ENCODE results near the gene IGFBP2.

Gene IGFBP2

DNA sequence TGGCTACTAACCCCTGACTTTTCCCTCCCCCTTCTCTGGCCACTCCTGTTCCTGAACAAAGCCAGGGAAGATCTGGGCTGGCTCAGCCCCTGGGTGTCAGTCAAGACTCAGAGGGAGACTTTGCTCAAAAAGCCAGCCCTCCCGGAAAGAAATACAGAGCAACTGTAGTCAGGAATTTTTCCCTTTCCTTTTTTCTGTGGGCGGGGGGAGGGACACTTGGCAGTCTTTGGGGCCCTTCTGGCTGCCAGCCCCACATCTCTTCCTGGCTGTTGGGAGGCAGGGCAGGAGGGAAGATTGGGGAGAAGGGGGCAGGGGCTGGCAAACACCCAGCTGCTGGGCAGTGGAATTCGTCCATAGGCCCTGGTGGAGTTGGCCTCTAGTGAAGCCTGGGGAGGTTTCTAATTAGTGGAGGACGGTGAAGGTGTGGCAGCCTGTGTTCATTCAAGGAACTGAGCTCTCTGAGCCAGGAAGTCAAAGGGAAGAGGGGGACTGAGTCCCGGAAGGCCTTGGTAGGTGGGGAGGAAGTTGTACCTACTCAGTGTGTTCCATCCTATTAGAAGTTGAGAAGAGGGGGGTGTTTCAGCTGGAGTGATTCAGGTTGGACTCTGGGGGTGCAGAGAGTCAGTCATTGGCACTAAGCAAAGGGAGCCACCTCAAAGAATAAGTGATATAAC is 10.9 kb downstream of the IGFBP2 start:
- DNase-seq: peak; percentile 37

GRCh38 chr2:216644842-216645635 is 11.8 kb downstream of the IGFBP2 start:
- no peak for DNase-seq

GRCh38 chr2:216645636-216645950 is 12.4 kb downstream of the IGFBP2 start:
- DNase-seq: no peak

- DNase-seq: no peak
Measured at GRCh38 chr2:216646116-216646515, 12.9 kb downstream of the IGFBP2 start.

- DNase-seq: no peak
Measured at GRCh38 chr2:216648105-216648504, 14.9 kb downstream of the IGFBP2 start.

- no peak for DNase-seq
Measured at GRCh38 chr2:216649574-216649973, 16.4 kb downstream of the IGFBP2 start.

GRCh38 chr2:216650626-216651257 is 17.5 kb downstream of the IGFBP2 start:
- no peak for DNase-seq

GRCh38 chr2:216651351-216651881 is 18.2 kb downstream of the IGFBP2 start:
- DNase-seq: peak; percentile 70

DNA sequence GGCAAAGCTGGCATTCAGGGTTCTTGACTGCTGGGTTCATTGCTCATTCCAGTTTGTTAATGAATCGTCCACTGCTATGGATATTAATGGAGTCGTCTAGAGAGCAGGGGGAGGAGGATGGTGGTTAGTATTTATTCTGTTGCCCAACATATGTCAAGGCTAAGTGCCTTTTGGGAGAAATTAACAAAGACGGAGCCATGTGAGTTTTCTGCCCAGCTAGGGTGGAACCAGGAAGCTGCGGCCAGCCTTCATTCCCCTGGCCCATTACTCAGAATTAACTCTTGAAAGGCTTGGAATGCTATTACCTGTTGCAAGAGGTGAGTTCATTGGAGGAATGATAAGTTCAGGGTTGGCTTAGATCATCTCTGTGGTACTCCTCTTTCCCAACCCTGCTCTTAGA is 19.3 kb downstream of the IGFBP2 start:
- no peak for DNase-seq

DNA sequence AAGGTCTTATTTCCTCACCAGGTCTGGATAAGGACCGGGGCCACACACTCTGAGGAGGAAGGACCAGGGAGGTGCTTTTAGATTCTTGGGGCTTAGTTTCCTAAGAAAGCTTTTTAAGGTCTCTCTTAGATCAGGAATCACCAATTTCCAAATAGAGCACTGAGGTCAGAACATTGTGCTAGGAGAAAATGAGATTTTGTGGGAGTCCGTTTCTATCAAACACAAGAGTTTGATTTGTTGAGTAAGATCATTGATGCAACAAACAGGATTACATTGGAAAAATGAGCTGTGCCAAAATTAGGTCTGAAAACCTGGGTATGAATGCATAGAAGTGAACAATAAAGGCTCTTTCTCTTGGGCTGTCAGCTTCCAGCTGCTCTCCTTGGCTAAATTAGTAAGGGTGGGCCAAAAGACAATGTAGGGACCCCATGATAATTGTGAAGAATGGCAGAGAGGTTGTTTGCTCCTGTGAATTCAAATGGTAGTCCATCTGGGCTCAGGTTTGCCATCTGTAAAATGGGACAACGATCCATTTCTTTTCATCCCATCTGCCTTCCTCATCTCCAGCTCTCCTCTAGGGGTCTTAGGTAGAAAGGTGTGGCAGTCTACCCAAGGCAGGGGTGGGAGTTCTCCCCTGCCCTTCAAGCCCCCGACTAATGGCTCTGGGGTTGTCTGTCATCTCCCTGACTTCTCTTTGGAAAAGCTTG is 20.0 kb downstream of the IGFBP2 start:
- DNase-seq: no peak

- DNase-seq: no peak
Measured at GRCh38 chr2:216653931-216654365, 20.7 kb downstream of the IGFBP2 start.

GRCh38 chr2:216654528-216655052 is 21.4 kb downstream of the IGFBP2 start:
- no peak for DNase-seq

GRCh38 chr2:216657086-216657855 is 24.1 kb downstream of the IGFBP2 start:
- no peak for DNase-seq

DNA sequence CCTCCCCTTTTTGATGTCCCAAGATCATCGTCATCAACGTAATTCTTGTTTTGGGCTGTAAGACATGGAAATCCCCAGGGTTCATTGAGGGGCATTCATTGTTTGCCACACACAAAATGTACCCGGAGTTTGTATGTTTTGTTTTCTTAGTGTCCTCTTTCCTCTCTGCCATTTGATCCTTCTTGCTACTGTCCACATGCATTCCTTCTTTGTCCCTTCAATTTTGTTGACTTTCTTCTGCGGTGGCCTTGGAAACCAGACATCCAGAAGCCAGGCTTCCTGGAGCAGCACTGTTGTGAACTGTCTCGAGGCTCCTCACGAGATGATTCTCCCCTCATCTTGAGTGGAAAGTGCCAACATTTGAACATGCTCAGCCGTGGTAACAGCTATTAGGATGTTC is 24.8 kb downstream of the IGFBP2 start:
- no peak for DNase-seq

DNA sequence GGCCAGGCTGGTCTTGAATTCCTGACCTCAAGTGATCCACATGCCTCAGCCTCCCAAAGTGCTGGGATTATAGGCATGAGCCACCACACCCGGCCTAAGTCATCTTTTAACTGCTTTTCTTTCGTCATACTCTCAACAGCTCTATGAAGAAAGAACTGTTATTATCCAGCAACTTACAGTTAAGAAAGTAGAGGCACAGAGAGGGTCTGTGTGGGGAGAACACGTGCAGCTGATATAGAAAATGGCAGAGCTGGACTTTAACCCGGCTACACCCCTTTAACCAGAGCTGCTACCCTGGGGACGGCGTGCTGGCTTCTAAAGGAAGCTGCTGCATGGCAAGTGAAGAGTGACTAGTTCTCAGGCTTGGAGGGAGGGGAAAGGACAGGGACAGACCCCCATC is 25.5 kb downstream of the IGFBP2 start:
- DNase-seq: no peak

DNA sequence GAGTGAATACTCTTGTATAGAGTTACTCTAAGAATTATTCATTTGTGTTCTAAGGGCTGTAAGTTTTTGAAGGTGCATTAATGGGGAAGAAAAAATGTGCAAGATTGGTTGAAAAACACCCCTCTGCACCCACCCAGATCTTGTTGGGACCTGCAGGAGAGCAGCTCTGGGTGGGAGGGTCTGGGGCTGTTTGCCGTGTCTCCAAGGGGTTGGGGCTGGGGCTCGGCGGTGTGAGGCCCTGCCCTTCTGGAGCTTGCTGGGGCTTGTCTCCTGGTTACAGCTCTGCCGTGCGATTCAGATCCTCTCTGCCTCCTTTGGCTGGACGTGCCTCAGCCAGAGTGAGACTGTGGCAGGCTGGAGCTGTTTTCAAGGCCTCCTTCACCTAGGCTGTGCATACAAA is 26.1 kb downstream of the IGFBP2 start:
- DNase-seq: no peak

DNA sequence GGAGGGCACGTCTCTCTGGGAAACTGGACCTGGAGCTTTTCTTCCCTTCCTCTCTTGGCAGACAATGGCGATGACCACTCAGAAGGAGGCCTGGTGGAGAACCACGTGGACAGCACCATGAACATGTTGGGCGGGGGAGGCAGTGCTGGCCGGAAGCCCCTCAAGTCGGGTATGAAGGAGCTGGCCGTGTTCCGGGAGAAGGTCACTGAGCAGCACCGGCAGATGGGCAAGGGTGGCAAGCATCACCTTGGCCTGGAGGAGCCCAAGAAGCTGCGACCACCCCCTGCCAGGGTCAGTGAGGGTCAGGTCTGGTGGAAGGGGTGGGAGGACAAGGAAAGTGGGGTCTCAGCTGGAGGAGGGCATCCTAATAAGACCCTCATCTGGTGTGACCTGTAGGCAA is 27.3 kb downstream of the IGFBP2 start:
- no peak for DNase-seq

- DNase-seq: no peak
Measured at GRCh38 chr2:216661051-216661450, 27.8 kb downstream of the IGFBP2 start.

DNA sequence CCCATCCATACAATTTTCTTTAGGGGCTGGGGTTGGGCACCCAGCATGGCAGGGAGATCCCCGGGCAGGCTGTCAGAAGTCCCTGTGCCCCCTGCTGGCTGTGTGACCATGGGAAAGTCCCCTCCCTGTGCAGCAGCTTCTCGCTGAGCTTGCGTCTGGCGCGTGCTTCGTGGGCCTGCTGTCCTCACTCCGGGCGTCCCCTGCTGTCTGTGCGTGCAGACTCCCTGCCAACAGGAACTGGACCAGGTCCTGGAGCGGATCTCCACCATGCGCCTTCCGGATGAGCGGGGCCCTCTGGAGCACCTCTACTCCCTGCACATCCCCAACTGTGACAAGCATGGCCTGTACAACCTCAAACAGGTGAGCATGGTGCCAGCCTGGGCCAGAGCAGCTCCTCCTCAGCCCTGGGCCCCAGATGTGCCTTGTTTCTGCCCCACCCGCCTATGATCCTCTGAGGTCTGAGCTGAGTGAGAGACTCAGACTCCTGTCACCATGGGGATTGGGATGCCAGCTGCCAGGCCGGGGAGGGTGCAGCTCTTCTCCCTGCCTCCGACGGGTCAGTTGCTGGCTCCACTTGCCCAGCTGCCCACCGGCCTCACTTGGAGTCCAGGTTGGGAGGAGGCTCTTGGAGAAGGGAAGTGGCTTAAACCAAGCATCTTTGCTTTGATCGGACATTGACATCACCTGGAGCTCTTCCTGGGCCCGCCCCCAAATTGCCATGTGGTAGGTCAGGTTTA is 28.6 kb downstream of the IGFBP2 start:
- no peak for DNase-seq

GRCh38 chr2:216663106-216663505 is 29.9 kb downstream of the IGFBP2 start:
- no peak for DNase-seq

- DNase-seq: no peak
Measured at GRCh38 chr2:216663846-216664245, 30.6 kb downstream of the IGFBP2 start.

Data from fibroblast of skin of abdomen (primary cell).